ENCODE data around the gene IPPK. TPM values are rescaled to one million over a fixed set of nuclear protein-coding genes. Genes with fewer than 3 reads are reported as not detected.
"Not testable (repeated sequence)": the region's sequence is repeated elsewhere in the genome, so short reads cannot be mapped to it uniquely, and the experiment has no call there.

Gene IPPK
- total RNA-seq, 1 donor from 2014 or later: 7.9 TPM

GRCh38 chr9:92610470-92611420 lies 59.2 kb downstream of the IPPK start:
- ATAC-seq (ENCODE audit: poor library complexity): peak; percentile 65
- intact Hi-C loops (cut with DNase I): no loop called here
- peak; percentile 67 for DNase-seq

- ATAC-seq (ENCODE audit: poor library complexity) (peak; percentile 76), DNase-seq (peak; percentile 83)
- intact Hi-C loops (cut with DNase I): no loop called here
Measured at GRCh38 chr9:92608909-92609445, 61.0 kb downstream of the IPPK start.

- DNase-seq: no peak
- ATAC-seq (ENCODE audit: poor library complexity): no peak
- intact Hi-C loops (cut with DNase I): no loop called here
Measured at GRCh38 chr9:92608241-92608908, 61.6 kb downstream of the IPPK start.

GRCh38 chr9:92607773-92608172 lies 62.2 kb downstream of the IPPK start:
- peak; percentile 5 for ATAC-seq (ENCODE audit: poor library complexity)
- DNase-seq: no peak
- intact Hi-C loops (cut with DNase I): no loop called here

- intact Hi-C loops (cut with DNase I): no loop called here
- ATAC-seq (ENCODE audit: poor library complexity) (peak; percentile 24), DNase-seq (no peak)
Measured at GRCh38 chr9:92607088-92607487, 62.8 kb downstream of the IPPK start.

- intact Hi-C loops (cut with DNase I): no loop called here
- no peak for DNase-seq
- no peak for ATAC-seq (ENCODE audit: poor library complexity)
Measured at GRCh38 chr9:92605224-92605623, 64.7 kb downstream of the IPPK start.

GRCh38 chr9:92603990-92604389 lies 65.9 kb downstream of the IPPK start:
- DNase-seq: no peak
- intact Hi-C loops (cut with DNase I): no loop called here
- no peak for ATAC-seq (ENCODE audit: poor library complexity)

GRCh38 chr9:92603100-92603499 lies 66.8 kb downstream of the IPPK start:
- ATAC-seq (ENCODE audit: poor library complexity): no peak
- intact Hi-C loops (cut with DNase I): no loop called here
- no peak for DNase-seq

GRCh38 chr9:92602413-92602812 lies 67.5 kb downstream of the IPPK start:
- ATAC-seq (ENCODE audit: poor library complexity) (no peak), DNase-seq (no peak)
- intact Hi-C loops (cut with DNase I): no loop called here

GRCh38 chr9:92601451-92601850 lies 68.5 kb downstream of the IPPK start:
- no peak for ATAC-seq (ENCODE audit: poor library complexity)
- no peak for DNase-seq
- intact Hi-C loops (cut with DNase I): no loop called here

GRCh38 chr9:92600462-92601261 lies 69.3 kb downstream of the IPPK start:
- DNase-seq (no peak), ATAC-seq (ENCODE audit: poor library complexity) (peak; percentile 58)
- intact Hi-C loops (cut with DNase I): no loop called here

GRCh38 chr9:92599938-92600461 lies 69.9 kb downstream of the IPPK start:
- DNase-seq (no peak), ATAC-seq (ENCODE audit: poor library complexity) (peak; percentile 37)
- intact Hi-C loops (cut with DNase I): no loop called here

- DNase-seq (no peak), ATAC-seq (ENCODE audit: poor library complexity) (peak; percentile 37)
- intact Hi-C loops (cut with DNase I): no loop called here
Measured at GRCh38 chr9:92598382-92598781, 71.5 kb downstream of the IPPK start.

GRCh38 chr9:92595930-92596329 lies 74.0 kb downstream of the IPPK start:
- DNase-seq: no peak
- ATAC-seq (ENCODE audit: poor library complexity): no peak
- intact Hi-C loops (cut with DNase I): no loop called here

GRCh38 chr9:92595075-92595474 lies 74.9 kb downstream of the IPPK start:
- DNase-seq; ATAC-seq (ENCODE audit: poor library complexity); intact Hi-C loops (cut with DNase I): not testable (repeated sequence)

- DNase-seq (no peak), ATAC-seq (ENCODE audit: poor library complexity) (no peak)
- intact Hi-C loops (cut with DNase I): no loop called here
Measured at GRCh38 chr9:92592946-92593861, 76.7 kb downstream of the IPPK start.

GRCh38 chr9:92592537-92592936 lies 77.4 kb downstream of the IPPK start:
- no peak for ATAC-seq (ENCODE audit: poor library complexity)

GRCh38 chr9:92590377-92590776 lies 79.6 kb downstream of the IPPK start:
- intact Hi-C loops (cut with DNase I): no loop called here
- peak; percentile 74 for DNase-seq
- ATAC-seq (ENCODE audit: poor library complexity): peak; percentile 96

More at GRCh38 chr9:92592537-92592936, 77.4 kb downstream of the IPPK start:
- intact Hi-C loops (cut with DNase I): no loop called here
- DNase-seq: no peak

All from Right ventricle myocardium superior (tissue), 1 donor.